Breast epithelium (tissue), 3 donors: Measurements from ENCODE around the gene CYB561.

Experiments
- POLR2A ChIP-seq: fragments of 450-650 bp; IDR thresholded peaks from one replicate; pipeline ENCODE4 v1.6.1; 2016; ENCODE audit warnings: antibody characterized with exemption, mild to moderate bottlenecking, moderate library complexity
- POLR2AphosphoS5 ChIP-seq, 3 donors: sonication (generic); formaldehyde crosslinking; IDR thresholded peaks; one replicate each; pipeline ENCODE4 v1.6.1; 2017; ENCODE audit warnings: antibody characterized with exemption in 3 of 3
- TF ChIP-seq, protein P1 (sequence below), 3 donors: fragments of 450-650 bp; IDR thresholded peaks; one replicate each; pipeline ENCODE4 v1.5.1; 2016 to 2017; ENCODE audit warnings: antibody characterized with exemption in 3 of 3, mild to moderate bottlenecking in 3 of 3, moderate library complexity in 3 of 3

DNA sequence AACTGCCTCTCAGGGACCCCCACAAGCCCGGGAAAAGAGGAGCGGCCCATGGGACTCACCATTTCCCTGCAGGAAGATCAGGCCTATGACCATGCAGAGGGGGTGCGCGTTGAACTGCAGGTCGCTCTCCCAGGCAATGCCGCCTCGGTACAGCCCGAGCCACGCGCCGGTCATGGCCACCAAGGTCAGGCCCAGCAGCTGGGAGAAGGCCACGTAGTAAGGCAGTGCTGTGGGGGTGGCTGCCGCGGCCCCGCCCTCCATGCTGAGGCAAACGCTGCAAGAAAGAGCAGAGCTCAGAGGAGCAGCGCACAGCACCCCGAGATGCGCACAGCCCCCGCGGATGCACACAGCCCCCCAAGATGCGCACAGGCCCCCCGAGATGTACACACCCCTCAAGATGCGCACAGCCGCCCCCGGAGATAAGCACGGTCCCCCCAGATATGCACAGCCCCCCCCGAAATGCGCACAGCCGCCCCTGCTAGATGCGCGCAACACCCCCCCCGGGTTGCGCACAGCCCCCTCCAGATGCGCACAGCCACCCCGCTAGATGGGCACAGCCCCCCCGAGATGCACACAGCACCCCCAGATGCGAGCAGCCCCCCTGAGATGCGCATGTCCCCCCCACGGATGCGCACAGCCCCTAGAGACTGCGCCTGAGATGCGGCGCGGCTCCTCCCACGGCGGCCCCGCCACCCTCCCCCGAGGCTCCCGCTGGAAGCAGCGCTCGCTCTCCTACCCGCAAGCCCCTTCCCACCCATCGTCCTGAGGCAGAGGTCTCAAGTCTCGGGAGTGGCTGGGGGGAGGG is 8.6 kb downstream of the CYB561 start:
- TF ChIP-seq, protein P1, sequence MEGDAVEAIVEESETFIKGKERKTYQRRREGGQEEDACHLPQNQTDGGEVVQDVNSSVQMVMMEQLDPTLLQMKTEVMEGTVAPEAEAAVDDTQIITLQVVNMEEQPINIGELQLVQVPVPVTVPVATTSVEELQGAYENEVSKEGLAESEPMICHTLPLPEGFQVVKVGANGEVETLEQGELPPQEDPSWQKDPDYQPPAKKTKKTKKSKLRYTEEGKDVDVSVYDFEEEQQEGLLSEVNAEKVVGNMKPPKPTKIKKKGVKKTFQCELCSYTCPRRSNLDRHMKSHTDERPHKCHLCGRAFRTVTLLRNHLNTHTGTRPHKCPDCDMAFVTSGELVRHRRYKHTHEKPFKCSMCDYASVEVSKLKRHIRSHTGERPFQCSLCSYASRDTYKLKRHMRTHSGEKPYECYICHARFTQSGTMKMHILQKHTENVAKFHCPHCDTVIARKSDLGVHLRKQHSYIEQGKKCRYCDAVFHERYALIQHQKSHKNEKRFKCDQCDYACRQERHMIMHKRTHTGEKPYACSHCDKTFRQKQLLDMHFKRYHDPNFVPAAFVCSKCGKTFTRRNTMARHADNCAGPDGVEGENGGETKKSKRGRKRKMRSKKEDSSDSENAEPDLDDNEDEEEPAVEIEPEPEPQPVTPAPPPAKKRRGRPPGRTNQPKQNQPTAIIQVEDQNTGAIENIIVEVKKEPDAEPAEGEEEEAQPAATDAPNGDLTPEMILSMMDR (IDR thresholded peaks at IDR 0.05): no peak
- TF ChIP-seq POLR2A (no peak), POLR2AphosphoS5 (IDR thresholded peaks at IDR 0.05) (no peak)
